ENCODE results near the gene AMOTL2.

AMOTL2 gene

GRCh38 chr3:134330883-134331810 lies 43.1 kb downstream of the AMOTL2 start:
- no peak for DNase-seq

GRCh38 chr3:134328846-134329245 lies 45.4 kb downstream of the AMOTL2 start:
- DNase-seq, result no peak

- DNase-seq, result no peak
Measured at GRCh38 chr3:134328147-134328591, 46.1 kb downstream of the AMOTL2 start.

- no peak for DNase-seq
Measured at GRCh38 chr3:134327594-134327975, 46.7 kb downstream of the AMOTL2 start.

- no peak for DNase-seq
Measured at GRCh38 chr3:134326760-134327593, 47.3 kb downstream of the AMOTL2 start.

- no peak for DNase-seq
Measured at GRCh38 chr3:134326126-134326525, 48.1 kb downstream of the AMOTL2 start.

- no peak for DNase-seq
Measured at GRCh38 chr3:134325706-134326105, 48.5 kb downstream of the AMOTL2 start.

GRCh38 chr3:134325061-134325705 lies 49.1 kb downstream of the AMOTL2 start:
- no peak for DNase-seq

GRCh38 chr3:134323966-134324962 lies 50.0 kb downstream of the AMOTL2 start:
- no peak for DNase-seq

GRCh38 chr3:134322286-134322685 lies 52.0 kb downstream of the AMOTL2 start:
- DNase-seq, result no peak

- DNase-seq, result no peak
Measured at GRCh38 chr3:134320749-134321148, 53.5 kb downstream of the AMOTL2 start.

- DNase-seq, result no peak
Measured at GRCh38 chr3:134319931-134320330, 54.3 kb downstream of the AMOTL2 start.

- no peak for DNase-seq
Measured at GRCh38 chr3:134318166-134318565, 56.1 kb downstream of the AMOTL2 start.

GRCh38 chr3:134317106-134317947 lies 56.9 kb downstream of the AMOTL2 start:
- no peak for DNase-seq

- DNase-seq, result no peak
Measured at GRCh38 chr3:134315286-134316106, 58.8 kb downstream of the AMOTL2 start.

GRCh38 chr3:134314588-134315285 lies 59.5 kb downstream of the AMOTL2 start:
- no peak for DNase-seq

- DNase-seq, result no peak
Measured at GRCh38 chr3:134313847-134314587, 60.2 kb downstream of the AMOTL2 start.

Data from CD4-positive, alpha-beta T cell treated with Interleukin-21 for 1 hour (primary cell).